HEK293 (cell line): ENCODE measurements around the gene MTUS2.
A peak's percentile ranks its signal among the peaks of the same experiment; 100 is the strongest.

Source experiments
- CTCF ChIA-PET: fragments of 350-600 bp; formaldehyde crosslinking; extraction: SDS; loops from one replicate; lab custom pipeline; 2021; ENCODE audit warnings: antibody characterized with exemption; lab: Yijun Ruan, JAX
- POLR2A ChIA-PET: fragments of 300-600 bp; formaldehyde crosslinking; extraction: SDS; loops from one replicate; lab custom pipeline; 2020; ENCODE audit warnings: antibody characterized with exemption, inconsistent platforms; lab: Yijun Ruan, JAX
- H3K27ac ChIP-seq: fragments of 200-500 bp; sonication (Bioruptor generic); 2 replicates; pipeline ENCODE4 v1.5.1; 2014; ENCODE audit warnings: low read depth, low read length, control low read depth, inconsistent platforms; ENCODE audit errors: extremely low read depth
- H3K36me3 ChIP-seq, 2 experiments: fragments of 200-500 bp in 1 of 2; sonication (Bioruptor generic) in 1 of 2; 1 replicate in 1 of 2; 2 replicates in 1 of 2; pipeline ENCODE4 v1.5.1; 2014 to 2017; ENCODE audit warnings: inconsistent platforms in 2 of 2, low read length in 2 of 2; ENCODE audit not compliant: control insufficient read depth in 2 of 2, insufficient read depth in 1 of 2
- H3K4me1 ChIP-seq: fragments of 200-500 bp; sonication (Bioruptor generic); 2 replicates; pipeline ENCODE4 v1.5.1; 2014; ENCODE audit warnings: mild to moderate bottlenecking, low read length, inconsistent platforms; ENCODE audit not compliant: control insufficient read depth, insufficient read depth
- H3K4me3 ChIP-seq: 2 replicates; pipeline ENCODE4 v1.5.1; 2011; ENCODE audit warnings: low read depth, mild to moderate bottlenecking, control low read depth, low read length, moderate library complexity
- H3K9me3 ChIP-seq: fragments of 200-500 bp; sonication (Bioruptor generic); 2 replicates; pipeline ENCODE4 v1.5.1; 2014; ENCODE audit warnings: low read depth, low read length, inconsistent platforms; ENCODE audit not compliant: control insufficient read depth, insufficient read depth
- GFI1B ChIP-seq: fragments of 450-650 bp; formaldehyde crosslinking; IDR thresholded peaks from 2 replicates; pipeline ENCODE4 v1.5.1; 2016; ENCODE audit warnings: missing biosample characterization, missing genetic modification characterization
- IKZF3 ChIP-seq: fragments of 450-650 bp; IDR thresholded peaks from 2 replicates; pipeline ENCODE4 v1.5.0; 2018; ENCODE audit warnings: missing biosample characterization, mild to moderate bottlenecking, missing genetic modification characterization, moderate library complexity
- PATZ1 ChIP-seq: fragments of 450-650 bp; formaldehyde crosslinking; IDR thresholded peaks from 2 replicates; pipeline ENCODE4 v1.5.1; 2016; ENCODE audit warnings: missing biosample characterization, missing genetic modification characterization
- RBAK ChIP-seq: fragments of 450-650 bp; formaldehyde crosslinking; IDR thresholded peaks from 2 replicates; pipeline ENCODE4 v1.5.1; 2016; ENCODE audit warnings: missing biosample characterization, missing genetic modification characterization
- SP3 ChIP-seq: fragments of 450-650 bp; formaldehyde crosslinking; IDR thresholded peaks from 2 replicates; pipeline ENCODE4 v1.5.1; 2016; ENCODE audit warnings: missing biosample characterization, missing genetic modification characterization
- WT1 ChIP-seq: fragments of 450-650 bp; formaldehyde crosslinking; IDR thresholded peaks from 2 replicates; pipeline ENCODE4 v1.5.1; 2016; ENCODE audit warnings: missing biosample characterization, missing genetic modification characterization
- ZNF138 ChIP-seq: fragments of 450-650 bp; formaldehyde crosslinking; IDR thresholded peaks from 2 replicates; pipeline ENCODE4 v1.5.1; 2016; ENCODE audit warnings: missing biosample characterization, missing genetic modification characterization, borderline replicate concordance
- ZNF16 ChIP-seq: fragments of 450-650 bp; formaldehyde crosslinking; IDR thresholded peaks from 2 replicates; pipeline ENCODE4 v1.5.1; 2016; ENCODE audit warnings: low read depth, missing biosample characterization, missing genetic modification characterization
- ZNF18 ChIP-seq: fragments of 450-650 bp; formaldehyde crosslinking; IDR thresholded peaks from 2 replicates; pipeline ENCODE4 v1.5.1; 2016; ENCODE audit warnings: missing biosample characterization, missing genetic modification characterization
- ZNF23 ChIP-seq: fragments of 450-650 bp; formaldehyde crosslinking; IDR thresholded peaks from 2 replicates; pipeline ENCODE4 v1.5.1; 2016; ENCODE audit warnings: missing biosample characterization, missing genetic modification characterization, borderline replicate concordance
- ZNF26 ChIP-seq: fragments of 450-650 bp; formaldehyde crosslinking; IDR thresholded peaks from 2 replicates; pipeline ENCODE4 v1.5.1; 2016; ENCODE audit warnings: missing biosample characterization, missing genetic modification characterization
- ZNF274 ChIP-seq, 2 experiments: fragments of 200-500 bp in 1 of 2; fragments of 450-650 bp in 1 of 2; sonication (Bioruptor generic) in 1 of 2; formaldehyde crosslinking in 1 of 2; IDR thresholded peaks; 2 replicates each; pipeline versions ENCODE4 v1.5.1 to v1.6.1; 2014 to 2016; ENCODE audit warnings: borderline replicate concordance in 1 of 2, inconsistent platforms in 1 of 2, low read length in 1 of 2, missing biosample characterization in 1 of 2, missing genetic modification characterization in 1 of 2
- ZNF311 ChIP-seq: fragments of 450-650 bp; formaldehyde crosslinking; IDR thresholded peaks from 2 replicates; pipeline ENCODE4 v1.5.1; 2017; ENCODE audit warnings: missing biosample characterization, missing genetic modification characterization, borderline replicate concordance
- ZNF433 ChIP-seq: fragments of 450-650 bp; formaldehyde crosslinking; IDR thresholded peaks from 2 replicates; pipeline ENCODE4 v1.5.1; 2016; ENCODE audit warnings: missing biosample characterization, missing genetic modification characterization, low read depth
- ZNF449 ChIP-seq: fragments of 450-650 bp; formaldehyde crosslinking; IDR thresholded peaks from 2 replicates; pipeline ENCODE4 v1.5.1; 2017; ENCODE audit warnings: missing biosample characterization, mild to moderate bottlenecking, missing genetic modification characterization, moderate library complexity
- ZNF654 ChIP-seq: fragments of 450-650 bp; formaldehyde crosslinking; IDR thresholded peaks from 2 replicates; pipeline ENCODE4 v1.5.1; 2016; ENCODE audit warnings: low read depth, missing biosample characterization, missing genetic modification characterization
- ZNF692 ChIP-seq: fragments of 450-650 bp; formaldehyde crosslinking; IDR thresholded peaks from 2 replicates; pipeline ENCODE4 v1.5.1; 2016; ENCODE audit warnings: missing biosample characterization, missing genetic modification characterization
- ZNF747 ChIP-seq: fragments of 450-650 bp; formaldehyde crosslinking; IDR thresholded peaks from 2 replicates; pipeline ENCODE4 v1.5.1; 2016; ENCODE audit warnings: missing biosample characterization, missing genetic modification characterization

Gene MTUS2

GRCh38 chr13:28796938-28797257 is 23.2 kb upstream of the MTUS2 start:
- H3K9me3 ChIP-seq = no peaks in the 10 kb centered on the region
- no peak for TF ChIP-seq ZNF274 (IDR thresholded peaks at IDR 0.05; ENCODE audit: low read length)
- no peak for TF ChIP-seq ZNF274 (tag by site-specific recombination; IDR thresholded peaks at IDR 0.05; ENCODE audit: borderline replicate concordance)
- no peak for TF ChIP-seq ZNF16
- TF ChIP-seq ZNF311 (tag by site-specific recombination) = no peak
- no peak for TF ChIP-seq WT1
- TF ChIP-seq ZNF26 (tag by site-specific recombination) = no peak
- TF ChIP-seq ZNF23 (tag by site-specific recombination) = no peak
- no peak for TF ChIP-seq GFI1B (tag by site-specific recombination)
- TF ChIP-seq ZNF747 (tag by site-specific recombination) = no peak
- no peak for TF ChIP-seq ZNF433
- TF ChIP-seq ZNF692 (tag by site-specific recombination) = no peak
- no peak for TF ChIP-seq PATZ1 (tag by site-specific recombination)
- no peak for TF ChIP-seq ZNF138 (tag by site-specific recombination)
- H3K4me1 ChIP-seq = no peaks in the 10 kb centered on the region
- ChIA-PET POLR2A (interaction anchor here (0.6 to 1.1 kb wide), 4 partner anchors 47 to 1766 kb away, joined by 3 to 9 read pairs (median 5); partner anchors contain the start of gene POMP), CTCF (interaction anchor here (0.6 to 1.2 kb wide), 9 partner anchors 16 to 1849 kb away, joined by 3 to 4 read pairs (median 3); no protein-coding TSS in a partner anchor)
- H3K4me3 ChIP-seq = no peak overlapping the region
- H3K27ac ChIP-seq = no peak overlapping the region
- no peaks in the 10 kb centered on the region for H3K36me3 ChIP-seq

GRCh38 chr13:28805193-28805819 is 14.8 kb upstream of the MTUS2 start:
- TF ChIP-seq ZNF449 (tag by site-specific recombination) (no peak), ZNF654 (tag by site-specific recombination) (peak; percentile 28; the same call in 1 of the 2 replicates), RBAK (tag by site-specific recombination) (no peak), IKZF3 (tag by site-specific recombination) (no peak), SP3 (no peak), ZNF18 (tag by site-specific recombination) (peak; percentile 97)
- POLR2A ChIA-PET = no interaction called here
- no peaks in the 10 kb centered on the region for H3K36me3 ChIP-seq
- H3K27ac ChIP-seq = no peak overlapping the region
- H3K4me3 ChIP-seq = no peak overlapping the region
- no peaks in the 10 kb centered on the region for H3K9me3 ChIP-seq
- no peaks in the 10 kb centered on the region for H3K4me1 ChIP-seq
- CTCF ChIA-PET = interaction anchor here (0.6 to 2.2 kb wide), 11 partner anchors 8 to 567 kb away, joined by 3 to 14 read pairs (median 6); partner anchors contain the start of gene MTUS2
